ENCODE measurements around the gene GPR146. TPM values are rescaled to one million over a fixed set of nuclear protein-coding genes. Genes with fewer than 3 reads are reported as not detected.

Gene GPR146
- total and polyA plus RNA-seq, 2 of the 8 experiments (the other 6 are each of a cell fraction or from before 2014, with no cell fraction given): 1.8 to 2.7 TPM

GRCh38 chr7:1103789-1104515 is 59.6 kb downstream of the GPR146 start:
- Histone ChIP-seq H3K23ac (ENCODE audit: insufficient read length) (no peak overlapping the region), H3K27ac (ENCODE audit: low read depth, low read length) (no peak overlapping the region), H2AK5ac (ENCODE audit: low read depth, low read length) (no peak overlapping the region), H4K20me1 (replicated peaks in 1 of 2; ENCODE audit: control insufficient read depth in 1 of 2, insufficient read depth in 2 of 2, low read length in 2 of 2) (peaks cover 0 to 19% of the 10 kb centered on the region in 2 experiments), H3K9me3 (ENCODE audit: insufficient read depth in 2 of 2, low read depth in 1 of 2, low read length in 1 of 2) (no peaks in the 10 kb centered on the region), H3K4me1 (replicated peaks in 1 of 4; ENCODE audit: control insufficient read depth in 3 of 4, insufficient read depth in 4 of 4, low read length in 3 of 4) (no peaks in the 10 kb centered on the region), H2BK5ac (ENCODE audit: low read depth, low read length) (no peak overlapping the region), H3K23me2 (ENCODE audit: low read depth, low read length) (no peaks in the 10 kb centered on the region), H3K14ac (ENCODE audit: insufficient read length) (no peak overlapping the region), H3K36me3 (ENCODE audit: control insufficient read depth in 2 of 4, insufficient read depth in 4 of 4, low read length in 3 of 4) (no peaks in the 10 kb centered on the region), H3K4me3 (ENCODE audit: extremely low read depth in 1 of 4, insufficient read depth in 2 of 4, low read depth in 3 of 4, low read length in 4 of 4) (no peak overlapping the region), H2BK12ac (ENCODE audit: low read depth, low read length) (no peak overlapping the region), H2BK20ac (ENCODE audit: low read length) (no peak overlapping the region), H2AFZ (ENCODE audit: low read length) (no peak overlapping the region), H3K79me2 (ENCODE audit: control insufficient read depth in 1 of 2, insufficient read depth in 2 of 2, low read length in 2 of 2) (peaks cover 0 to 16% of the 10 kb centered on the region in 2 experiments; a peak in 1 of 4 replicates), H3K4me2 (ENCODE audit: insufficient read depth in 1 of 2, low read depth in 2 of 2, low read length in 2 of 2) (no peak overlapping the region), H2BK15ac (ENCODE audit: low read length) (no peak overlapping the region), H4K5ac (ENCODE audit: insufficient read length, low read depth, low read length) (no peak overlapping the region), H3K18ac (ENCODE audit: extremely low read depth, low read length) (no peak overlapping the region), H2BK120ac (replicated peaks; ENCODE audit: low read depth, low read length) (no peak overlapping the region), H3K27me3 (replicated peaks in 1 of 4; ENCODE audit: control insufficient read depth in 3 of 4, extremely low read depth in 1 of 4, insufficient read depth in 3 of 4, low read length in 3 of 4) (no peaks in the 10 kb centered on the region), H3K9ac (replicated peaks in 1 of 4; ENCODE audit: extremely low read depth in 1 of 4, low read depth in 3 of 4, low read length in 3 of 4) (no peak overlapping the region), H3K79me1 (ENCODE audit: low read depth, low read length) (peaks cover 23% of the 10 kb centered on the region), H4K91ac (replicated peaks; ENCODE audit: insufficient read length, low read length) (no peak overlapping the region), H4K8ac (ENCODE audit: extremely low read depth, insufficient read depth, low read length) (no peak overlapping the region), H3K4ac (replicated peaks; ENCODE audit: insufficient read length, low read depth, low read length) (no peak overlapping the region), H3K56ac (replicated peaks; ENCODE audit: insufficient read length, low read depth, low read length) (no peak overlapping the region)
- CTCF ChIA-PET (ENCODE audit: partially characterized antibody): interaction anchor here (0.8 to 1.9 kb wide), 11 partner anchors 9 to 111 kb away, joined by 3 to 8 read pairs (median 3); no protein-coding TSS in a partner anchor
- DNase-seq (ENCODE audit: low read depth in 1 of 2, low spot score in 2 of 2) (no peak), FAIRE-seq (no peak)
- WGBS, 2 experiments (ENCODE audit: extremely low coverage in 1 of 2, insufficient coverage in 1 of 2, insufficient read length in 1 of 2, insufficient replicate concordance in 2 of 2, low coverage in 1 of 2, low lambda C conversion rate in 2 of 2, missing lambda C conversion rate in 1 of 2): 93% methylated on average over 21 of the region's 21 CpGs; no CpG with 5 or more reads in 1 of the 2 experiments
- POLR2A ChIA-PET (ENCODE audit: partially characterized antibody): interaction anchor here (1.7 kb wide), 1 partner anchor 8 kb away, joined by 5 read pairs; no protein-coding TSS in a partner anchor
- TF ChIP-seq YY1 (IDR thresholded peaks at IDR 0.05; ENCODE audit: low read depth, low read length) (no peak), SIX5 (IDR thresholded peaks at IDR 0.05; ENCODE audit: low read depth, low read length) (no peak), SIN3A (conservative IDR thresholded peaks at IDR 0.05 in 1 of 2, IDR thresholded peaks at IDR 0.05 in 1 of 2; ENCODE audit: low read depth in 1 of 2, low read length in 2 of 2) (no peak), KDM5A (IDR thresholded peaks at IDR 0.05; ENCODE audit: low read length) (no peak), POU5F1 (IDR thresholded peaks at IDR 0.05; ENCODE audit: low read depth, low read length) (no peak), SRF (IDR thresholded peaks at IDR 0.05; ENCODE audit: low read depth, low read length) (no peak), SP4 (IDR thresholded peaks at IDR 0.05; ENCODE audit: low read length) (no peak), TEAD4 (IDR thresholded peaks at IDR 0.05; ENCODE audit: low read depth, low read length) (no peak), CTBP2 (IDR thresholded peaks at IDR 0.05; ENCODE audit: borderline replicate concordance, insufficient read depth, insufficient read length, low read length) (no peak), TAF7 (optimal IDR thresholded peaks at IDR 0.05; ENCODE audit: borderline replicate concordance, low read depth, low read length) (no peak), JUN (IDR thresholded peaks at IDR 0.05; ENCODE audit: low read depth, low read length) (no peak), TBP (IDR thresholded peaks at IDR 0.05; ENCODE audit: low read depth, low read length) (no peak)
- TF ChIP-seq, protein P1, sequence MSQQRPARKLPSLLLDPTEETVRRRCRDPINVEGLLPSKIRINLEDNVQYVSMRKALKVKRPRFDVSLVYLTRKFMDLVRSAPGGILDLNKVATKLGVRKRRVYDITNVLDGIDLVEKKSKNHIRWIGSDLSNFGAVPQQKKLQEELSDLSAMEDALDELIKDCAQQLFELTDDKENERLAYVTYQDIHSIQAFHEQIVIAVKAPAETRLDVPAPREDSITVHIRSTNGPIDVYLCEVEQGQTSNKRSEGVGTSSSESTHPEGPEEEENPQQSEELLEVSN (IDR thresholded peaks at IDR 0.05): no peak

All from H1 (cell line).